ENCODE results near the gene INSC.

INSC gene

DNA sequence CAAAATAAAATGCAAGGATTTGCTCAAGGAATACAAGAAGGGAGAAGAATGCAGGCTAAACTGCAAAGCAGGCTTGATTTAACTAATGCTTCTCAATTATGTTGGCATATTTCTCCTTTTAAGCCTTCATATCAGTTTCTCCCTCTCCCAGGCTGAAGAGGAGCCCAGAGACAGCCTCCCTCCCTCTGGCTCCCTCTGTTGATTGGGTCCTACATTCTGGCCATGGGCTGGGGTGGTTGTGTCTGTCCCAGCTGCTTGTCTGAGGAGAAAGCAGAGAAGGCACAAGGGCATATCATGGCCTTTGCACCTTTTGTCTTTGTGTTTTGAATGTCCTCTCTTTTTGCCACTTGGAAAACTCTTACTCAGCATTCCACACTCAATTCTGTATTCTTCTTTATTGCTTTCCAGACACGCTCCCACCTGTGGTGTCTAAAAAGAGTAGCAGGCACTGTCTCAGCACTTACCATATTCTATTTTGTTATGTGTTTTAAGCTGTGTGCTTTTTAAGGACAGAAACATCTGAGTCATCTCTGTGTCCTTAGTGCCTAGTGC, 77.4 kb downstream of the INSC start:
- no peak for DNase-seq

DNA sequence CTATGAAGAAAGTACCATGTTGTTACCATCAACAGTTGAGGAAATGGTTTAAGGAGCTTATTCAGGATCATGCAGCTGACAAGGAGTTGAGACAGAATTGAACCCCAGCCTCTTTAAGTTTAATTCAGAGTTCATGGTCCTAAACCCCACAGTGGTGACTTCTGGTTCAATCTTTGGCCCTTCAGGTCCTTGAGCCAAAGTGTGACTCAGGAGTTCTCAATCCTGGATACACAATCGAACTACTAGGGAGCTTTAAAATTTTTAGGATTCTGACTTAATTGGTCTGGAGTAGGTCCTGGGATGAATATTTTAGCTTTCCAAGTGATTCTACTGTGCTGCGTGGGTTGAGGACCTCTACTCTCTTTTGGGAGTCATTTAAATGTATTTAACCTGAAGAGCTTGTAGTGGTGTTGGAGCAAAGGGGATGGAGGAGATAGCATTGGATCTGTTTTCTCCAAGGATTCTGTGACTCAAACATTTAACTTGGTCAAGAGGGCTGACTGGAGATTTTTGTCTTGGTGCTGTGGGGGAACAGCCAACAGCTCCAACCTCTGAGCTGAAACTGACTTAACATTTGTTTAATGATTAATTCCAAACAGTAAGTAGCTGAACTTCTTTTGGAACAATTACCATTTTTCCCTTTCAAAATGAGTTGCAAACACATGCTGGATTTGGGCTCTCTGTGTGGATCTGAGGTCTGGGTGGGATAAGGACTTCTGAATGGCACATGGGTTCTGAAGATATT, 80.1 kb downstream of the INSC start:
- no peak for DNase-seq

DNA sequence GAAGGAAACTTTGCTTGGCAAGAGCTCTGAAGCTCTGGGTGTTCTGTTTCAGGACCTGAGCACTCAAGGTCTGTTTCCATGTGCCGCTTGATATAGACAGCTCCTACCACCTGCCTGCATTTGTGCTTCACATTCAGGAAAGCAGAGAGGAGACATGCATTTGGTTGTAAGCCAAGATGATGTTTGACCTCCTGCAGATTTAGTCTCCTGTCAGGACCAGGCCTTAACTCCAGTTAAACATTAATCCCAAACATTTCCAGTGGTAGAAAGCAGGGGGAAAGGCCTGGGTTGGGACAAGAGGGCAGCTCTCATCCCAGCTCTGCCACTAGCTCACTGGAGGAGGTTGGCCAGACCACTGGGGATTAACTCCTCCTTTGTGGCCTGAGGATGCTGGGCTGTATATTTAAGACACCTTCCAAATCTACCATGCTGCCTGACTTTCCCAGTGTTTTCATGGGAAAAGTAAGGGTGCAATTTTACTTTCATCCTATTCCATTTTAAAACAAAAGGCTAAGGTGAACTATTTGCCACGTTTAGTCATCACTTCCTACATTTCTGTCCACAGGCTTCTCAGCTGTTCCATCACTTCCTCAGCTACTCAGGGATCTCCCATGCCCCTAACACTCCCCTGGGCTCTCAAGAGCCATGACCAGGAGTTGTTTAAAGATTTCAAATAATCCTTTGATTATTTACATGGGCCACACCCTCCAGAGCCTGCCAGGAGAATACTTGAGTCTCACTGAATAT, 80.9 kb downstream of the INSC start:
- no peak for DNase-seq

DNA sequence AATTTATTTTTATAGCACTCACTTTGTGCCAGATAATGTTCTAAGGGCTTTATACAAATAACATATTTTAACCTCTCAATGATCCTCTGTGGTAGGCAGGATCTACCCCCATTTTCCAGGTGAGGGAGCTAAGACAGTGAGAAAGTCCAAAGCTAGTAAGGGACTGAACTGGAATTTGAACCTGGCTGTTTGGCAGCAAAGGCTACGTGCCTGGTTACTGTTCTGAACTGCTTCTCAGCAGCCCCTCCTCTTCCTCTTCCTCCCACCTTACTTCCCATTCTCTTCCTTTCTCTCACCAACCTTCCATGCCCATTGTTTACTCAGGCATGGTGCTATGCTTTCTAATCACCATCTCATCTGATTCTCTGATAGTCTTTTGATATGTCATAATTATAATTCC, 82.0 kb downstream of the INSC start:
- no peak for DNase-seq

DNA sequence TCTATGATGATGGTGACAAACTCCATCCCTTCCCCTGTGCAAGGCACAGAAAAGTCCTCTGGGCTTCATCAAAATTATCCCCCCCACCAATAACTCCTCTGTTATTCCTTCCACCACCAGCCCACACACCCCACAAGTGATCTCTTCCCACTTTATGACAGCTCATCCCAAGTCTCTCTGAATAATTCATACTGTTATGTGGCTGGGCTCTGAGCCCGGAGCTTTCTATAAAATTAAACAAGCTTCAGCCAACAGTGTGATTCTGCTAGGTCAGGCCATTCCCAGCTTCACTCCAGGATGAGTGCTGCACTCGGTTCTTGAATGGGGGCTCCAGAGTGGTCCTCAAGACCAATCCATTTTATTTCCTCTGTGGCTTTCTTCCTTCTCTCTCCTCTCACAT, 83.0 kb downstream of the INSC start:
- DNase-seq = no peak

DNA sequence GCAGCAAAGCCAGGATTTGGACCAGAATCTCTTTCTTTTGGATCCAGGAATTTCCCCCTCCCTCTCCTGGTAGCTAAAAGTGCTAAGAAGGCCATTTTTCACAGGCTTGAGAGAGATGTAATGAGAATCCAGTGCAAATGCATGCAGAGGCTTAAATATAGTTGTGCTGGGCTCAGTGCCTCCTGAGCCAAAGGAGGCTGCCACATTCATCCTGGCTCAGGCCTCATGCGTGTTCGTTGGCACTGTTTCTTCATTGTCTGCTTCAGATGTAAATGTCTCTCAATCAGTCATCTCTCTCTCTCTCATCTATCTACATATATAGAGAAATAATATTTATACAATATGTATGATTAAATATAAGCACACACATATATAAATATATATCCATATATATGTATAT, 83.6 kb downstream of the INSC start:
- DNase-seq = no peak

DNA sequence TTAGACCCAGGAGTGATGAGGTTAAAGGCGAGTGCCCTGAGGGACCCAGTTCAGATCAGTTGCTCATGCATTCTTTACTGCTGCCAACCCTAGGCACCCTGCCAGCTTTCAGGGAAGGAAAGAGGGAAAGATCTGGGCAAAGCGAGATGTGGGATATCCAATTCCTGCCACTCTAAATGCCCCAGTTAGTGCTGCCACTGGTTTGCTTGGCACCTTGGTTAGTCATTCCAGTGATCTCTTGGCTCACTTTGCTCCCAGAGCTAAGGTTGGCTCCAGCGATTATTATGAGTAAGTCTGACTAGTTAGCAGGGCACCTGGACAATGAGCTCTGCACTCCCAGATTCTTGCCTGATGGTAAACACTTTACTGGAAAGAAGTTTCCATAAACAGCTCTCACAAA, 85.0 kb downstream of the INSC start:
- DNase-seq = no peak

DNA sequence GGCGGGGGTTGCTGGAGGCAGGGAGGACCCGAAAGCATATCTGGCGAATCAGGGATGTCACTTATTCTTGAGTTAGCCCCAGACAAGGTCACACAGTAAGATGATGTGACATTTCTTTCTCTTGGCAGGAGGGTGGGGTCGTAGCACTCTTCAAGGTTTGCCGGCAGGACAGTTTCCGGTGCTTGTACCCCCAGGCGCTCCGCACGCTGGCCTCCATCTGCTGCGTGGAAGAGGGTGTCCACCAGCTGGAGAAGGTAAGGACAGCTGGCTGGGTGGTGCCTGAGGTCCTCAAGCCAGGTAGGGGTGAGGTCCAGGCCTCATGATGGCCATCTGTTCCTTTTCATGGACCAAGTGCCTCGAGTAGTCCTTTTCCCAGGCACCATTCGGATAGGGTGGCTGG, 86.0 kb downstream of the INSC start:
- no peak for DNase-seq

DNA sequence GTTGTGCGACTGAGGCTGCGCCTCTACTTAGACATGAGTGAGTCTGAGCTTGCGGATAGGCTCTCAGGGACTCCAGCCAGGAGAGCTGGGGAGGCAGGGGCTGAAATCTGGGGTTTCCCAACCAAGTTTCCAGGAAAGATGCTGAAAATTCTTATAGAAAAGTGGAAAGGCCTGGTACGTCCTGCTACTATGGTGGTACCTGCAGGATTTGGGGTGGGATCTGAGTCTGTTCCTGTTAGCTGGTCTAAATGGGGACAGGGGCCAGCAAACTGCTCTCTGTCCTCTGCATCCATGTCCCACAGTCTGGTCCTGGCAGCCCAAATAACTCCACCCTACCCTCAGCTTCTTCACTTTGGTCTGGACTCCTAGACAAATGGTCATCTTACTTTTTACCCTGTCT, 86.9 kb downstream of the INSC start:
- DNase-seq = no peak

DNA sequence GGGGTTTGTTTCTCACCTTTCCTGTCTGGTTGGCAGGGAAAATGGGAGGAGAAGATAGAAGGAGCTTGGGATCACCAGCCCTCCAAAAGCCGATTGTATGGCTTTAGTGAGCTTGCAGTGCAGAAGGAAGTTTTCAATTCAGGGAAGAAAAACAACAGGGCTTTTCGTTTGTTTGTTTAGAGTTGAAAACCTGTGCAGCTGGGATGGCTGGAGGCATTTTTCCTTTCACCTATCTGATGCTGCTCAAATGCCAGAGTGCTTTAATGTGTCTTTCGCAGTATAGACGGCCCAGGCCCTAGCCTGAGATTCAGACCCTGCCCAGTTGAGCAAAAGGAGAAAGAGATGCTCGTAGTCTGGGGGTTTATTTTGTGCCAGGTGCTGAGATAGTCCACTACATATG, 87.9 kb downstream of the INSC start:
- no peak for DNase-seq

DNA sequence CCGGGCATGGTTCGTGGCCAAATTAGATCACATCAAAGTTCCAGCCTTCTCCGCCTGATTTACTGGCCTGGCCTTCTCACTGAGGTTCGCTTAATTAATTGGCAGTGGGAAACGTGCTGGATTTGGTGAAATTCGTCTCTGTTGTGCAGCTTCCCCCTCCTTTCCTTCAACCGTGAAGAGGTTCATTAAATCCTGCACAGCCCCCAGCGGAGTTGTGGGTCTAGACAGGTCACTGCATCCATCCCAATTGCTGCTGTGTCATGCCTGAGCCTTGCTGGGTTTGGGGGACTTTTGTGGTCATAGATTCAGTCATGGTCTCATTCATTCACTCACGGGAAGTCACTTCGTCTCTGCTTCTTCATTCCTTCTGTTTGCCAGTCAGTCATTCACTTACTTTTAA, 90.0 kb downstream of the INSC start:
- DNase-seq = no peak

DNA sequence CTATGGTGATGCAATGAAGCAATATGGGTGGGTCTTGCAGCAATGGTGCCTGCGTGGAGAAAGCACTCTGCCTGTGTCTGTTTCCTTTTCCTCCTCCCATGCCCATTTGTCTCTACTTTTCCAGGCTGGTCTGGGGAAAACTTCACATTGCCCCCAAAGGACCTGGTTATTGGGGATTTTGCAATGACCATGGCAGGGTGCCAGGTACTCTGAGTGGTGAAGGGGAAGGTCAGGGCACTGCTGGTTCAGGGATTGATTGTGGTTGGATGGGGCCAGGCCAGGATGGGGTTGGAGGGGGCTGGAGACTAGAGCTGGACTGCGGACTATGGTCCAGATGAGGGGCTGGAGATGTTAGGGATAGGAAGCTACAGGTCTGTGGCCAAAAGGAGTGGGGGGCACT, 92.1 kb downstream of the INSC start:
- DNase-seq = no peak

DNA sequence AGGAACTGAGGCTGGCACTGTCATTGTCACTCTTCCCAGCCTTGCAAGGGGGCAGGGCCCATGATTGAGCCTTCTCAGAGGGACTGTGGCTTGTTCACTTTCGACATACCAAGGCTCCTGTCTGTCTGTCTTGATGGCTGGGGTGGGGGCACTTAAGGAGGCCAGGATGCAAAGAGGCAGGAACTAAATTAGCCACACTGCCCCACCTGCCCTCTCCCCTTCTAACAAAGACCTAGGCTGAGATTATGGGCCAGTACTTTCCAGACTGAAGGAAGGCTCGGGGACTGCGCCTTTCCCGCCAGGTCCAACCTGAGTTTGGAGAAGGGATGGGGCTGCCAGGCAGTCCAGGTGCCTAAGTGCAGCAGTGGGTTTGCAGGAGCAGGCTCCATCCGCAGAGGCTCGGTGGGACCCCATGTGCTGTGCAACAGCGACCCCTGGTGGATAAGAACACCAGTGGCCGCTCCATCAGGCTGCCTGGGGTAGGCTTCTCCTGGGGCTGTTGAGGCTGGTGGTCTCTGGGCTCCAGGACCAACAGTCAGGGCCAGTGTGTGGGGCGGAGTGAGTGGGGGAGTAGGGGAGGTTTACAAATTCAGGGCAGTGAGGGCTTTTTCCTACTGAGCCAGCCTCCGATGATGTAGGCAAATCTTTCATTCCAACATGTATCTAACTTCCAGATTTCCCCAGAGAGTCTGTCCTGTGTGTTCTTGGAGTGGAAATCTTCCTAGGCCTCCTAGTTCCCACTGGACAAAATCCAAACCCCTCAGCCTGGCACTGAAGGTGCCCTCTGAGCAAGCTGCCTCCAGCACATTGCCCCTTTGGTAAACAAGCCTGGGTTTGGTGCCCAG, 93.9 kb downstream of the INSC start:
- DNase-seq = no peak

DNA sequence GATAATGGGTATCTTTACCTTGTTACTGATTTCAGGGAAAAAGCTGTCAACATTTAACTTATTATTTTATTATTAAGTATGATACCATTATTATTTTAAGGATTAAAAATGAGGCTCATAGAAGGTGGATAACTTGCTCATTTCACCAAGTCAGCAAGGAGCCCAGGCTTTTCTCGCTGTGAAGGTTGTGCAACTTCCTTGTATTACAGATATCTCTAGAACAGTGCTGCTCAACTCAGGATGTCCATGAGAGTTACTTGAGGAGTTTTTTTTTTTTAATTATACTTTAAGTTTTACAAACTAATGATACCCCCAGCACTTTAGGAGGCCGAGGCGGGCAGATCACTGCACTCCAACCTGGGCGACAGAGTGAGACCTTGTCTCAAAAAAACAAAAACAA, 98.2 kb downstream of the INSC start:
- no peak for DNase-seq

DNA sequence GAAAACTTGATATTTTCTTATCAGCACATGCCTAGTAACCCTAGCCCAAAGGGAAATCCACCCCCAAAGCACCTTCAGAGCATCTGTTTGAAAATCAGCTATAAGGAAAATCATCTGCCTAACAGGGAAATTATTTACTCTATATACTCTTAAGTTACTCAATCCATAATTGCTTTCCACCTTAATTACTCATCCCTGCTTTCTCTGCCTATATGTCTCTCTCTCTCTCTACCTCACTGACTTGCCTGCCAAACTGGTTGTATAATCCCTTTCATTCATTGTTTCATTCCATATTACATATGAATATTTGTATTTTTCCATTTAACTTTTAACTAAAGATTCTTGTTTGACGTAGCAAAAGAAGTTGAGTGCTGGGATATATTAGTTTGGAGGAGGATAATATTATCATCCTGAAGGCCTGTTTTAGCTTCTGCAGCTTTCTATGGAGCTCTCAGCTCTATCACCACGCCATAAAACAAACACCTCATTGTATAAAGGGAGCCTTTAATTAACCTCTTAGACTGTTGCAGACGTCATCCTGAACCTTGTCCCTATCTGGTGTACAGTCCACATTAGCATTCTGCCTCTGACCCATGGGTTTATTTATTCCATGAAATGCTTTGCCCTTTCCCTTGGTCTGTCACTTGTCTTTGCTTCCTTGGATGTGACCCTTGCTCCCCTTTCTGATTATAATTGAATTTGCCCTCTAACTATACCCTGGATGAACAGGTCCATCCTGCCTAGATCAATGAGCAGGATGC, 98.9 kb downstream of the INSC start:
- DNase-seq = no peak

DNA sequence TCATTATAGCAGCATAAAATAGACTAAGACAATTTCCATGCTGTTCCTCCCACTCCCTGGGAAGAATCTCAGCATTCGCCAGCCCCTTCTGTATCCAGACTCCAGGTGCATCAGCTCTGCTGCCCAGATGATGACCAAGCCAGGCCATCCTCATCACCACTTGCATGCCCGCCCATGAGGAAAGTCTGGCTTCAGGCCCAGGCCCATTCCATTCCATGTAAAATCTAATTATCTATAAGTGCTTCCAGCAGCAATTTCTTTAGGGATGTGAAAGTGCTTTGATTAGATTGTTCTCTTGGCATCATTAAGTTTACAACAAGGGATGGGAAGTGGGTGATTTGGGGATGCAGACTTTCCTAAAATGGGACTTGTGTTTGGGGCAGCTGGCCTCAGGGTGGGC, 100.3 kb downstream of the INSC start:
- no peak for DNase-seq

DNA sequence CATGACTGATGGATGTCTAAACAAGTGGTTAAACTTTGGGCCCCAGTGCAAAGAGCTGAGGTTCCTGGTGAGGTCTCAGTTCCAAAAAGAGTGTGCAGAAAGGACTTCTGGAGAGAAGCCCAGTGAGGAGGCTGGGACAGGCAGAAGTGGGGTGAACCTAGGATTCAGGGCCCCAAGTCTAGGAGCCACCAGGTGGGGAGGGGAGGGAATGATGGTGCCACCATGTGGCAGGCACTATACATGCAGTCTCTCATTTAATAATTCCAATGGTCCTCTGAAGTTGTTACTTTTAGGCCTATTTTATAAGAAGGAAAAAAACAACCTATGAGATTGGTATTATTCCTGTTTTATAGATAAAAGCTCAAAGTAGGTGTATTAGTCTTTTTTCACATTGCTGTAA, 102.0 kb downstream of the INSC start:
- no peak for DNase-seq

DNA sequence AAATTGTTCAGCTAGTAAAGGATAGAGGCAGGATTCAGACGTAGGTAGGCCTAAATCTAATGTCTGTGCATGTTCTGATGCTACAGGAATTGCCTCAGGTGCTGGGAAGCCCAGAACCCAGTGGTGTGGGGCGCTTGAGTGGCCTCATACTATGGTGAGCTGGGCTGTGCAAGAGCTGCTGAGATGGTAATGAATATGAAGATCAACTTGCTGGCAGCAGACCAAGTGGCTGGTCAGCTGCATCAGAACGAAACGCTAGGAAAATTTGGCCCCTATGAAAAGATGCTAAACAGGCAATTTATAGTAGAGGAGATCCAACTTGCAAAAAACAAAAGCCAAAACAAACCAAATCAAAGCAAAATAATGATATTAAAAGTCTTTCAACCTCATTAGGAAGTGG, 102.7 kb downstream of the INSC start:
- no peak for DNase-seq

DNA sequence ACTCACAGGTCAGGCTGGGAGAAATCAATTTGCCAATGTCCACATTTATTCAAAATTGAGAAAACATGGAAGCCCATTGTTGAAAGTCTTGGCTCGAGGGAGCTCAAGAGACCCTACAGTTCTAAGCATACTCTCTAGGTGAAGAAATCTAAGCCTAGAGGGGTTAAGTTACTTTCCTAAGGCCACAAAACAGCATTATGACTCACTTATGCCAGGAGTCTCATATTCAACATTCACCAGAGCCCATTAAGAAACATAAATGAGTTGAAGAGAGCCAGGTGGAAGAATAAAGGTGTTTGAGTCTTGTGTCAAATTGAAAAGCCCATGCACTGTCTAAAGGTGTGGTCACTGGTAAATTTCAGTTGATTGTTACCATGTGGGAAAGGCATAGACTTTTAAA, 108.1 kb downstream of the INSC start:
- DNase-seq = no peak

DNA sequence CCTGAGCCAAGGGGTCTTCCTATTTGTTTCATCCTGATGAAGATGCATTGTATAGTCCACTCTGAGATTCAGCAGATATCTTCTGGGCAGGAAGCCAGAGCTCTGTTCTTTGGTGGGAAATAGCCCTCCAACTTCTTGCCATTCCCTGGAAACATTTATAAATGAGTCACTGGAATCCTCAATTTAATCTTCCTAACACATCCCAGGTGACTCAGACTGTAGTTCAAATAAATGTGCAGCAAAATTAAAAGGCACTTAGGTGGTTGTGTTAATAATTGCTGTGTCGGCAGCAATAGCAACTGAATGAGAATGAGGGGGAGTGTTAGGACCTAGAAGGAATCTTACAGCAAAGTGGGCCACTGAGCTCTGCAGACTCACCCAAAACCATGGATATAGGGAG, 108.6 kb downstream of the INSC start:
- no peak for DNase-seq

DNA sequence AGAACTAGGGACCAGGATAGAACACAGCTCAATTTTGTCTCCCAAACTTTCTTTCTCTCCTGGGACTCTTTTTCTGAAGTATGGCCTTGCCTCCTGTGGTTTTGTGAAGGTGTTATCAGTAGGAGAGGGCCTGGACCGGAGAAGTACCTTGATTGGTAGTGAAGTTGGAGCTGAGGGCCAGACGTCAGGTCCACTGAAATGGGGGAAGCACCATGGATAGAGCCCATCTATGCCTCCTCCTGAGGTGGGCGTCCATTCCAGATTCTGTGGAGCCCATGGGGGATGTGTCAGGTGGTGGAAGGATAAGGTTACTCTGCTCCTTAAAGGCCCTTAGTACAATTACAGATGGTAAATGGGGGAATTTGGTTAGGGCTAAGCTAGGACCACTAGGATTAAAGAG, 109.7 kb downstream of the INSC start:
- DNase-seq = no peak

DNA sequence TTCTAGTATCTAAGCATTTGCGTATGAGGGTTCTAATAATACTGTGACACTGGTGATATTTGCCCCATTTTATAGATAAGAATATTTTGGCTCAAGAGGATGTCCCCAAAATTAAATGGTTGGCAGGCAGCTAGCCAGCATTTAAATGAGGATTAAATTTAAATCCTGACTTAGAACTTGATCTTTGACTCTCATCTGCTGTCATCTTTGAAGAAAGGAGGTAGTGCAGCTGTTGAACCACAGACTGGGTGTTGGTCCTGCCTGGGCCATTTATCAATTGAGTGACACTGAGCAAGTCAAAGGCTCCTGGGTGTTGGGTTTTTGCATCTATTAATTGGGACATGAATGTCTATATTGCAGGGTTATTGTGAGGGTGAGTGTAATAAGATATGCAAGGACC, 112.3 kb downstream of the INSC start:
- no peak for DNase-seq

DNA sequence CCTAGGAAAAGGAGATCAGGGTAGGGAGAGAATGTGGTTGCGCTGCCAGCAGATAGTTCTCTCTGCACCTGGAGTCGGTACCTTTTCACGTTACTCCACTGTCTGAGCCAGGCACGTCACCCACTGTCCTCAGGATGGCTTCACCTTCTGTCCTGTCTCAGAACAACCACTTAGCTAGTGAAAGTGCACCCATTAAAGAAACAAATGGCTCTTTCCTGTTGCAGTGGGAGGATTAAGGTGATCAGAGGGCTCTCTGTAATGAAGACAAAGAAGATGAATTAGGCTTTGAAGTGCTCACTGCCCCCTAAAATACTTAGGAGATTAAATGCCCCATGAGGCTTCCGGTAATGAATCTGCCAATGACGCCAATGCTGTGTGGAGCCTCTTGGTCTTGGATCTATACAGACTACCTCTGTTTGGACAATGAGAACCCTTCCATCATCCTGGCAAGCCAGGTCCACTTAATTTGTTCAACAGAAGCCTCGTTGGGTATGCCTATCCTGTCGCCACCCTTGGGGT, 113.7 kb downstream of the INSC start:
- no peak for DNase-seq
